ENCODE results near the gene SMYD3.

DNA sequence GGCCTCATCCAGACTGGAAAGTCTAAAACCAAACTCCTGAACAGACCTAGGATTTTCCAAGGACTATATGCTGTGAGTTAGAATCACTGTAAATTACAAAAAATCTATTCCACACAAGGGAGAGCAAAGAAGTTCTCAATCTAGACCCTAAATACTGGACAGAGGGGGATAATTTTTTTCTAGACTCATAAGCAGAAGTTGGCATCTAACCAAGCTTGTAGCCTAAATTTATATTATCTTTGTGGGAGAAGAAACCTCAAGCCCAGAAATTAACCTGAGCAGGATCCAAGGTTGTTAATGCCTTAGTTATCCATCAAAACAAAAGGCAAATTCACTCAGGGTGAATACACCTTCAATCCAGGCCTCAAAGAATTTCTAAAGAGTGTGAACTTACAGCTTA lies 290.2 kb downstream of the SMYD3 start:
- TF ChIP-seq, protein P1, sequence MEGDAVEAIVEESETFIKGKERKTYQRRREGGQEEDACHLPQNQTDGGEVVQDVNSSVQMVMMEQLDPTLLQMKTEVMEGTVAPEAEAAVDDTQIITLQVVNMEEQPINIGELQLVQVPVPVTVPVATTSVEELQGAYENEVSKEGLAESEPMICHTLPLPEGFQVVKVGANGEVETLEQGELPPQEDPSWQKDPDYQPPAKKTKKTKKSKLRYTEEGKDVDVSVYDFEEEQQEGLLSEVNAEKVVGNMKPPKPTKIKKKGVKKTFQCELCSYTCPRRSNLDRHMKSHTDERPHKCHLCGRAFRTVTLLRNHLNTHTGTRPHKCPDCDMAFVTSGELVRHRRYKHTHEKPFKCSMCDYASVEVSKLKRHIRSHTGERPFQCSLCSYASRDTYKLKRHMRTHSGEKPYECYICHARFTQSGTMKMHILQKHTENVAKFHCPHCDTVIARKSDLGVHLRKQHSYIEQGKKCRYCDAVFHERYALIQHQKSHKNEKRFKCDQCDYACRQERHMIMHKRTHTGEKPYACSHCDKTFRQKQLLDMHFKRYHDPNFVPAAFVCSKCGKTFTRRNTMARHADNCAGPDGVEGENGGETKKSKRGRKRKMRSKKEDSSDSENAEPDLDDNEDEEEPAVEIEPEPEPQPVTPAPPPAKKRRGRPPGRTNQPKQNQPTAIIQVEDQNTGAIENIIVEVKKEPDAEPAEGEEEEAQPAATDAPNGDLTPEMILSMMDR (conservative IDR thresholded peaks at IDR 0.05) = no peak
- no peak for TF ChIP-seq ZFX (IDR thresholded peaks at IDR 0.05)

All from C4-2B (cell line).